ENCODE results near the gene VAT1.
A peak's percentile ranks its signal among the peaks of the same experiment; 100 is the strongest.

Gene VAT1

GRCh38 chr17:42969001-42969581 is 53.1 kb downstream of the VAT1 start:
- peak; percentile 5 for DNase-seq (ENCODE audit: low read depth, low spot score)

GRCh38 chr17:42967925-42968324 is 54.3 kb downstream of the VAT1 start:
- TF ChIP-seq CTCF (IDR thresholded peaks at IDR 0.05; ENCODE audit: low read depth, low read length), result no peak
- H3K4me3 ChIP-seq (ENCODE audit: low read depth, low read length), result no peak overlapping the region
- DNase-seq (ENCODE audit: low read depth, low spot score), result no peak
- in situ Hi-C loops (cut with HindIII; ENCODE audit: low sequenced_read_pairs), result no loop called here

More at GRCh38 chr17:42969001-42969581, 53.1 kb downstream of the VAT1 start:
- no peak overlapping the region for H3K4me3 ChIP-seq (ENCODE audit: low read depth, low read length)
- in situ Hi-C loops (cut with HindIII; ENCODE audit: low sequenced_read_pairs), result no loop called here
- TF ChIP-seq CTCF (IDR thresholded peaks at IDR 0.05; ENCODE audit: low read depth, low read length), result no peak

Measured in astrocyte of the spinal cord (primary cell).